GM06990 (cell line): ENCODE data around the gene UGGT1.
"Not testable (repeated sequence)": the region's sequence is repeated elsewhere in the genome, so short reads cannot be mapped to it uniquely, and the experiment has no call there.

Experiments used
- DNase-seq: peaks from one replicate; pipeline ENCODE4 v3.0.0-alpha.2; 2011; ENCODE audit not compliant: insufficient read length; ENCODE audit errors: extremely low read depth
- H3K27me3 ChIP-seq: replicated peaks from 2 replicates; pipeline ENCODE4 v1.6.0; 2011; ENCODE audit warnings: low read length; ENCODE audit not compliant: control insufficient read depth, insufficient read depth
- H3K36me3 ChIP-seq: 2 replicates; pipeline ENCODE4 v1.5.1; 2011; ENCODE audit warnings: low read length; ENCODE audit not compliant: control insufficient read depth, insufficient read depth
- H3K4me3 ChIP-seq: replicated peaks from 2 replicates; pipeline ENCODE4 v1.5.1; 2011; ENCODE audit warnings: low read depth, mild to moderate bottlenecking, control low read depth, low read length
- CTCF ChIP-seq: IDR thresholded peaks from 2 replicates; pipeline ENCODE4 v1.5.1; 2011; ENCODE audit warnings: low read length, control low read depth, mild to moderate bottlenecking, inconsistent platforms; ENCODE audit not compliant: insufficient read depth, poor library complexity, severe bottlenecking

Gene UGGT1

GRCh38 chr2:128208023-128208422 lies 117.0 kb downstream of the UGGT1 start:
- no peak for TF ChIP-seq CTCF
- H3K27me3 ChIP-seq: no peaks in the 10 kb centered on the region
- no peak overlapping the region for H3K4me3 ChIP-seq
- DNase-seq: no peak
- H3K36me3 ChIP-seq: no peaks in the 10 kb centered on the region

GRCh38 chr2:128208631-128209324 lies 117.8 kb downstream of the UGGT1 start:
- H3K36me3 ChIP-seq, H3K4me3 ChIP-seq, H3K27me3 ChIP-seq, DNase-seq: not testable (repeated sequence)

- H3K27me3 ChIP-seq: no peaks in the 10 kb centered on the region
- no peak for DNase-seq
- H3K36me3 ChIP-seq: no peaks in the 10 kb centered on the region
- H3K4me3 ChIP-seq: no peak overlapping the region
- no peak for TF ChIP-seq CTCF
Measured at GRCh38 chr2:128214251-128214650, 123.3 kb downstream of the UGGT1 start.

GRCh38 chr2:128214866-128215460 lies 124.0 kb downstream of the UGGT1 start:
- no peak for TF ChIP-seq CTCF
- Histone ChIP-seq H3K4me3 (no peak overlapping the region), H3K27me3 (no peaks in the 10 kb centered on the region), H3K36me3 (no peaks in the 10 kb centered on the region)
- DNase-seq: no peak

GRCh38 chr2:128215897-128216642 lies 125.1 kb downstream of the UGGT1 start:
- no peak for DNase-seq
- Histone ChIP-seq H3K36me3 (no peaks in the 10 kb centered on the region), H3K4me3 (no peak overlapping the region), H3K27me3 (no peaks in the 10 kb centered on the region)
- TF ChIP-seq CTCF: no peak

GRCh38 chr2:128217671-128218070 lies 126.7 kb downstream of the UGGT1 start:
- Histone ChIP-seq H3K4me3 (no peak overlapping the region), H3K36me3 (no peaks in the 10 kb centered on the region), H3K27me3 (no peaks in the 10 kb centered on the region)
- no peak for TF ChIP-seq CTCF
- DNase-seq: no peak
